Right ventricle myocardium inferior (tissue), 1 donor: ENCODE results near the gene DDX39A. TPM values are rescaled to one million over a fixed set of nuclear protein-coding genes. Genes with fewer than 3 reads are reported as not detected.
"Not testable (repeated sequence)": the region's sequence is repeated elsewhere in the genome, so short reads cannot be mapped to it uniquely, and the experiment has no call there.

ENCODE experiments used
- ATAC-seq: fragments of 200-7000 bp; cut with Tn5 transposase; one replicate; pipeline ENCODE4 v1.9.1; 2020; ENCODE audit warnings: mild to moderate bottlenecking, moderate library complexity
- DNase-seq: peaks from one replicate; pipeline ENCODE4 v3.0.0; 2021; ENCODE audit errors: missing footprints
- intact Hi-C: fragments of 100-400 bp; cut with DNase I; formaldehyde crosslinking; loops from one replicate; pipeline ENCODE4 v1.11.0; 2022
- total RNA-seq: library from RNA; stranded (reverse); fragmentation: NEBNext Ultra II Directional; extraction: Animal tissue kit (Norgen Biotek cat#: 25700); gene quantifications from one replicate; pipeline ENCODE4 v1.2.1, GENCODE V29; 2021
- donor health status: DM: no; HTN: yes; CAD: no; lungs with severe emphysema.

The DDX39A gene
- total RNA-seq, 1 donor from 2014 or later, result 32.2 TPM

- DNase-seq, ATAC-seq, intact Hi-C loops: not testable (repeated sequence)
These were observed 22.0 kb downstream of the DDX39A start for GRCh38 chr19:14397168-14397567.

- ATAC-seq, intact Hi-C loops, DNase-seq: not testable (repeated sequence)
These were observed 22.4 kb downstream of the DDX39A start for GRCh38 chr19:14396730-14397129.

- ATAC-seq (peak; percentile 9), DNase-seq (peak; percentile 4)
- intact Hi-C loops, result no loop called here
These were observed 23.3 kb downstream of the DDX39A start for GRCh38 chr19:14395710-14396336.

- DNase-seq, result peak; percentile 46
- no peak for ATAC-seq
- intact Hi-C loops, result no loop called here
These were observed 23.9 kb downstream of the DDX39A start for GRCh38 chr19:14395262-14395661.

GRCh38 chr19:14394167-14394566 is 25.0 kb downstream of the DDX39A start:
- DNase-seq (peak; percentile 48), ATAC-seq (no peak)
- intact Hi-C loops, result no loop called here

GRCh38 chr19:14393329-14393728 is 25.8 kb downstream of the DDX39A start:
- ATAC-seq (no peak), DNase-seq (peak; percentile 37)
- intact Hi-C loops, result no loop called here

GRCh38 chr19:14391156-14391821 is 27.9 kb downstream of the DDX39A start:
- DNase-seq, result no peak
- no peak for ATAC-seq
- intact Hi-C loops, result no loop called here

GRCh38 chr19:14390548-14390947 is 28.6 kb downstream of the DDX39A start:
- intact Hi-C loops, result no loop called here
- DNase-seq (no peak), ATAC-seq (no peak)

- ATAC-seq (no peak), DNase-seq (no peak)
- intact Hi-C loops, result no loop called here
These were observed 33.6 kb downstream of the DDX39A start for GRCh38 chr19:14385492-14385891.

GRCh38 chr19:14383661-14384555 is 35.2 kb downstream of the DDX39A start:
- DNase-seq (no peak), ATAC-seq (no peak)
- intact Hi-C loops, result no loop called here

- peak; percentile 21 for ATAC-seq
- intact Hi-C loops, result no loop called here
- peak; percentile 83 for DNase-seq
These were observed 37.3 kb downstream of the DDX39A start for GRCh38 chr19:14381689-14382474.

GRCh38 chr19:14379294-14380065 is 39.7 kb downstream of the DDX39A start:
- DNase-seq (no peak), ATAC-seq (no peak)
- intact Hi-C loops, result no loop called here

GRCh38 chr19:14378890-14379289 is 40.3 kb downstream of the DDX39A start:
- DNase-seq (no peak), ATAC-seq (no peak)
- intact Hi-C loops, result no loop called here

GRCh38 chr19:14377883-14378328 is 41.2 kb downstream of the DDX39A start:
- no peak for DNase-seq
- no peak for ATAC-seq
- intact Hi-C loops, result no loop called here

GRCh38 chr19:14375582-14376291 is 43.4 kb downstream of the DDX39A start:
- ATAC-seq, result peak; percentile 87
- intact Hi-C loops, result no loop called here
- DNase-seq, result peak; percentile 75

- intact Hi-C loops, result no loop called here
- peak; percentile 85 for DNase-seq
- peak; percentile 69 for ATAC-seq
These were observed 44.0 kb downstream of the DDX39A start for GRCh38 chr19:14375055-14375581.

GRCh38 chr19:14374313-14374712 is 44.8 kb downstream of the DDX39A start:
- intact Hi-C loops, DNase-seq, ATAC-seq: not testable (repeated sequence)
